Keratinocyte (primary cell): Measurements from ENCODE around the gene DENND1A.

Experiments
- CTCF ChIP-seq, 3 experiments: IDR thresholded peaks in 1 of 3; conservative IDR thresholded peaks in 1 of 3; optimal IDR thresholded peaks in 1 of 3; 2 replicates in 2 of 3; 3 replicates in 1 of 3; pipeline versions ENCODE3 to v1.5.1; 2011; ENCODE audit warnings: low read length in 3 of 3, mild to moderate bottlenecking in 3 of 3, moderate library complexity in 2 of 3, control low read depth in 1 of 3, inconsistent platforms in 1 of 3; ENCODE audit not compliant: insufficient read depth in 2 of 3; ENCODE audit errors: extremely low read depth in 1 of 3
- EZH2 ChIP-seq: IDR thresholded peaks from one replicate; pipeline ENCODE4 v1.6.1; 2012; ENCODE audit warnings: inconsistent platforms, mild to moderate bottlenecking, low read length, moderate library complexity

GRCh38 chr9:123359546-123359945 lies 570.4 kb downstream of the DENND1A start:
- TF ChIP-seq CTCF (optimal IDR thresholded peaks at IDR 0.05 in 1 of 3, IDR thresholded peaks at IDR 0.05 in 1 of 3, conservative IDR thresholded peaks at IDR 0.05 in 1 of 3; ENCODE audit: extremely low read depth in 1 of 3, insufficient read depth in 2 of 3, low read length in 3 of 3): no peak
- no peak for TF ChIP-seq EZH2
